ENCODE results near the gene GUCY2F. TPM values are rescaled to one million over a fixed set of nuclear protein-coding genes. Genes with fewer than 3 reads are reported as not detected.

GUCY2F gene
- total and polyA plus RNA-seq, 8 donors, result not detected

- no peak for TF ChIP-seq CTCF (IDR thresholded peaks at IDR 0.05)
- Histone ChIP-seq H3K9me3 (no peaks in the 10 kb centered on the region), H3K27me3 (peaks cover 0 to 3% (median 0%) of the 10 kb centered on the region in 4 donors), H3K36me3 (no peaks in the 10 kb centered on the region), H3K4me3 (no peak overlapping the region), H3K27ac (no peak overlapping the region), H3K4me1 (no peaks in the 10 kb centered on the region)
- FAIRE-seq (no peak), ATAC-seq (no peak), DNase-seq (no peak)
- intact Hi-C loops (cut with DNase I), result no loop called here
- WGBS, 2 donors, result 44 to 48% methylated on average over 4 of the region's 4 CpGs
Measured at GRCh38 chrX:109403922-109404321, 78.0 kb downstream of the GUCY2F start.

GRCh38 chrX:109399831-109400230, 82.1 kb downstream of the GUCY2F start:
- ATAC-seq (no peak), DNase-seq (no peak), FAIRE-seq (no peak)
- Histone ChIP-seq H3K27ac (no peak overlapping the region), H3K4me3 (no peak overlapping the region), H3K9me3 (no peaks in the 10 kb centered on the region), H3K4me1 (no peaks in the 10 kb centered on the region), H3K36me3 (no peaks in the 10 kb centered on the region), H3K27me3 (peaks cover 0 to 4% (median 0%) of the 10 kb centered on the region in 4 donors)
- intact Hi-C loops (cut with DNase I), result no loop called here
- TF ChIP-seq CTCF (IDR thresholded peaks at IDR 0.05), result no peak
- 46 to 49% methylated on average over 3 of the region's 3 CpGs for WGBS, 2 donors

GRCh38 chrX:109398833-109399232, 83.1 kb downstream of the GUCY2F start:
- TF ChIP-seq CTCF (IDR thresholded peaks at IDR 0.05), result no peak
- H3K4me3 ChIP-seq, result no peak overlapping the region
- H3K27me3 ChIP-seq, result peaks cover 0 to 5% (median 2%) of the 10 kb centered on the region in 4 donors
- DNase-seq (no peak), ATAC-seq (no peak), FAIRE-seq (no peak)
- intact Hi-C loops (cut with DNase I), result no loop called here
- no peaks in the 10 kb centered on the region for H3K36me3 ChIP-seq
- no peak overlapping the region for H3K27ac ChIP-seq
- H3K9me3 ChIP-seq, result no peaks in the 10 kb centered on the region
- no peaks in the 10 kb centered on the region for H3K4me1 ChIP-seq
- WGBS, 2 donors, result 42 to 56% methylated on average over 2 of the region's 2 CpGs

- WGBS, 2 donors, result 80 to 88% methylated on average over 1 of the region's 1 CpG
- no peak overlapping the region for H3K27ac ChIP-seq
- no peaks in the 10 kb centered on the region for H3K36me3 ChIP-seq
- H3K4me1 ChIP-seq, result no peaks in the 10 kb centered on the region
- H3K4me3 ChIP-seq, result no peak overlapping the region
- no peaks in the 10 kb centered on the region for H3K9me3 ChIP-seq
- FAIRE-seq (no peak), DNase-seq (no peak), ATAC-seq (no peak)
- no peak for TF ChIP-seq CTCF (IDR thresholded peaks at IDR 0.05)
- H3K27me3 ChIP-seq, result peaks cover 0 to 5% (median 2%) of the 10 kb centered on the region in 4 donors
- intact Hi-C loops (cut with DNase I), result no loop called here
Measured at GRCh38 chrX:109398061-109398460, 83.8 kb downstream of the GUCY2F start.

- intact Hi-C loops (cut with DNase I), result no loop called here
- no peaks in the 10 kb centered on the region for H3K9me3 ChIP-seq
- no peak overlapping the region for H3K4me3 ChIP-seq
- no peaks in the 10 kb centered on the region for H3K36me3 ChIP-seq
- no peaks in the 10 kb centered on the region for H3K4me1 ChIP-seq
- no peak overlapping the region for H3K27ac ChIP-seq
- WGBS, 2 donors, result 6 to 16% methylated on average over 1 of the region's 1 CpG
- FAIRE-seq, result no peak
- peaks cover 0 to 6% (median 3%) of the 10 kb centered on the region in 4 donors for H3K27me3 ChIP-seq
- no peak for DNase-seq
- no peak for TF ChIP-seq CTCF (IDR thresholded peaks at IDR 0.05)
- no peak for ATAC-seq
Measured at GRCh38 chrX:109393859-109394258, 88.0 kb downstream of the GUCY2F start.
